Dermis lymphatic vessel endothelial cell (primary cell): Measurements from ENCODE around the gene LINC00305. TPM values are rescaled to one million over a fixed set of nuclear protein-coding genes. Genes with fewer than 3 reads are reported as not detected.

ENCODE experiments used
- total RNA-seq: library from RNA; depleted of rRNA; stranded (reverse); fragments of >200 nt; gene quantifications from 2 replicates; pipeline ENCODE4 v1.2.1, GENCODE V29; 2014

Gene LINC00305
- not detected in 2 replicates for total RNA-seq

GRCh38 chr18:64148988-64149387 lies at the start of gene LINC00305:
Gene LINC00305 (minus strand): TSS chr18:64149088.

Other genes starting within 250 kb of the LINC00305 start
- not detected in 2 replicates for gene SERPINB10, start 241.1 kb downstream of the LINC00305 start, total RNA-seq
- gene HMSD, start 199.8 kb downstream of the LINC00305 start, total RNA-seq = not detected in 2 replicates
- 1.7 and 2.7 TPM in 2 replicates for gene SERPINB8, start 179.0 kb downstream of the LINC00305 start, total RNA-seq